ENCODE measurements around the gene COPS6.

Gene COPS6

DNA sequence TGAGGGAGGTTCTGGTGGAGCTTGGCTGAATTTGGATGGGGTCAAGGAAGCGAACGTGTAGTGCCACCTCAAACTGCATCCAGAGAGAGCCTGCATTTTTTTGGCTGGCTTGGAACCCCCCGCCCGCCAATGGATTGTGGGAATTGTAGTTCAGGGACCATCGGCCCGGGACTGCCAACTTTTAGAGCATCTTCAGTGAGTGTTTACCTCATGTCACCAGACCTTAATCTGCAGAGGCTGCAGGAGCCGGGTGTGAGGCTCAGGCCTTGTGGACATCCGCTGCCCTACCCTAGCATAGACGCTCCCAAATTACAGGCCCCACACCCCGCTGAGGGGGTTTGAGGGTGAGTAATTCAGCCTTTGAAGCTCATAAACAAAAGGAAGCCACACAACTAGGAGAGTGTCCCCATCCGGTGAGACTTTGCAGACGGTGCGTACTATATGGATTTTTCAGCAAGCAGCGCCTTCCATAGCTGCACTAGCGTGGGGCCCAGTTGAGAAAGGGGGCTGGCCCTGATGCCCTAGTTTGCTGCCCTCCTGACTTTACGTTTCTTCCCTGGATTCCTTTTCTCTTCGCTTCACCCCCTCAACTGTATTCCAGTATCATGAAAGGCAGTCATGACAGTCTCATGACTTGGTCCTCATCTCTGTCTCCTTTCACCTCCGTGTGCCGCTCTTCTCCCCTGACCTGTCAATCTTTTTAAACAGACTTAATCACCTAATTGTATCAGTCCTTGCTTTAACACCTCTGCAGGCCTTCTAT is 31.4 kb downstream of the COPS6 start:
- peak overlapping the region; percentile 53 for H3K27ac ChIP-seq (ENCODE audit: low read length, poor library complexity, severe bottlenecking)
- no peaks in the 10 kb centered on the region for H3K9me3 ChIP-seq (ENCODE audit: control insufficient read depth, low read length)
- peak overlapping the region; percentile 64 to 97 for H3K4me3 ChIP-seq (ENCODE audit: insufficient read depth in 1 of 2, low read depth in 1 of 2, low read length in 2 of 2)
- no peak overlapping the region for H2BK5ac ChIP-seq (ENCODE audit: low read depth, low read length, poor library complexity, severe bottlenecking)
- H3K36me3 ChIP-seq (ENCODE audit: control insufficient read depth in 1 of 2, insufficient read depth in 2 of 2, low read depth in 1 of 2, low read length in 2 of 2), result peaks cover 20 to 25% of the 10 kb centered on the region in 2 experiments
- WGBS, result 10% methylated on average over 16 of the region's 19 CpGs
- H2AK5ac ChIP-seq (ENCODE audit: low read length, severe bottlenecking), result no peak overlapping the region
- peak overlapping the region in 1 of 2 experiments; percentile 65 for H3K4ac ChIP-seq (ENCODE audit: low read depth in 1 of 2, low read length in 2 of 2)
- H4K8ac ChIP-seq (ENCODE audit: low read length), result peak overlapping the region; percentile 71
- no peak overlapping the region for H2AFZ ChIP-seq (ENCODE audit: low read depth, low read length)
- DNase-seq, result peak; percentile 84
- no peak overlapping the region for H3K14ac ChIP-seq (ENCODE audit: low read length in 2 of 2)
- H2BK120ac ChIP-seq (ENCODE audit: low read depth, low read length), result peak overlapping the region; percentile 42
- no peak overlapping the region for H3K23ac ChIP-seq (ENCODE audit: low read length in 2 of 2)
- H2BK15ac ChIP-seq (ENCODE audit: low read depth, poor library complexity, severe bottlenecking), result peak overlapping the region; percentile 78
- peaks cover 11% of the 10 kb centered on the region for H3K4me1 ChIP-seq (ENCODE audit: control insufficient read depth, insufficient read depth, low read depth, low read length)
- peak overlapping the region; percentile 94 for H3K9ac ChIP-seq (ENCODE audit: low read length)
- H2BK12ac ChIP-seq (ENCODE audit: low read length in 2 of 2), result peak overlapping the region; percentile 56 to 75
- peak overlapping the region; percentile 82 for H3K4me2 ChIP-seq (ENCODE audit: low read length, poor library complexity, severe bottlenecking)
- H3K27me3 ChIP-seq (ENCODE audit: control insufficient read depth in 1 of 2, insufficient read depth in 1 of 2, low read length in 2 of 2), result no peaks in the 10 kb centered on the region
- H3K18ac ChIP-seq (ENCODE audit: low read depth in 1 of 2, low read length in 2 of 2), result peak overlapping the region; percentile 71 to 80
- peaks cover 27% of the 10 kb centered on the region for H3K79me1 ChIP-seq (replicated peaks; ENCODE audit: low read length, poor library complexity, severe bottlenecking)
- H4K91ac ChIP-seq (ENCODE audit: low read length), result peak overlapping the region; percentile 64

DNA sequence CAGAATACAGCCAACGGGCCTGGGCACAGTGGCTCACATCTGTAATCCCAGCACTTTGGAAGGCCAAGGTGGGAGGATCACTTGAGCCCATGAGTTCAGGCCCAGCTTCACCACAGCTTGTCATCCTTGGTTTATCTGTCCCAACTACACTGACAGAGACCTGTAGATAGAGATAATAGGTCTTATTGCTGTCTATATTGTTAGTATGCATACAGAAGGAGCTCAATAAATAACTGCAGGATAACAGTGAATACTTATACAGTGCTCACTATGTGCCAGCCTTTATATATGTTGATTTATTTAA is 31.9 kb downstream of the COPS6 start:
- Histone ChIP-seq H2AFZ (ENCODE audit: low read depth, low read length) (no peak overlapping the region), H3K36me3 (ENCODE audit: control insufficient read depth in 1 of 2, insufficient read depth in 2 of 2, low read depth in 1 of 2, low read length in 2 of 2) (peaks cover 20 to 29% of the 10 kb centered on the region in 2 experiments), H3K4me2 (ENCODE audit: low read length, poor library complexity, severe bottlenecking) (peak overlapping the region; percentile 82), H2BK15ac (ENCODE audit: low read depth, poor library complexity, severe bottlenecking) (no peak overlapping the region), H4K8ac (ENCODE audit: low read length) (peak overlapping the region; percentile 71), H2BK5ac (ENCODE audit: low read depth, low read length, poor library complexity, severe bottlenecking) (no peak overlapping the region), H3K79me1 (replicated peaks; ENCODE audit: low read length, poor library complexity, severe bottlenecking) (peaks cover 31% of the 10 kb centered on the region), H3K23ac (ENCODE audit: low read length in 2 of 2) (no peak overlapping the region), H3K4me3 (ENCODE audit: insufficient read depth in 1 of 2, low read depth in 1 of 2, low read length in 2 of 2) (peak overlapping the region in 1 of 2 experiments; percentile 97), H3K14ac (ENCODE audit: low read length in 2 of 2) (no peak overlapping the region), H3K4me1 (ENCODE audit: control insufficient read depth, insufficient read depth, low read depth, low read length) (peaks cover 11% of the 10 kb centered on the region), H3K9me3 (ENCODE audit: control insufficient read depth, low read length) (no peaks in the 10 kb centered on the region), H2AK5ac (ENCODE audit: low read length, severe bottlenecking) (no peak overlapping the region), H4K91ac (ENCODE audit: low read length) (peak overlapping the region; percentile 55), H3K18ac (ENCODE audit: low read depth in 1 of 2, low read length in 2 of 2) (peak overlapping the region in 1 of 2 experiments; percentile 71), H3K27me3 (ENCODE audit: control insufficient read depth in 1 of 2, insufficient read depth in 1 of 2, low read length in 2 of 2) (no peaks in the 10 kb centered on the region), H3K27ac (ENCODE audit: low read length, poor library complexity, severe bottlenecking) (peak overlapping the region; percentile 0), H3K4ac (ENCODE audit: low read depth in 1 of 2, low read length in 2 of 2) (peak overlapping the region in 1 of 2 experiments; percentile 65), H2BK120ac (ENCODE audit: low read depth, low read length) (peak overlapping the region; percentile 42), H2BK12ac (ENCODE audit: low read length in 2 of 2) (peak overlapping the region in 1 of 2 experiments; percentile 56), H3K9ac (ENCODE audit: low read length) (peak overlapping the region; percentile 94)
- 74% methylated on average over 1 of the region's 1 CpG for WGBS
- DNase-seq, result no peak

DNA sequence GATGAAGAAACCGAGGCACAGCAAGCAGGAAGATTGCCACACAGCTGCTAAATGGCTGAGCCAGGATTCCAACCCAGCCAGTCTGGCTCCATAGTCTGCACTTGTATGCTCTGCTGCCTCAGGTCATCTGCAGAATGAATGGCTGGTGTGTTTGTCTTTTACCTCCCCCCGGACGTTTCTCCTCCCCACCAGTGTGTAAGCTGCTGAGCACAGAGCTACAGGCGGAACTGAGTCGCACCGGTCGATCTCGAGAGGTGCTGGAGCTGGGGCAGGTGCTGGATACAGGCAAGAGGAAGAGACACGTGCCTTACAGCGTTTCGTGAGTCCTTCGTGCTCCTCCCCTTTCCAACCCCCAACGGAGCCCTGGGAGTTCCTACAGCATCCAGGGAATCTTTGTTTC is 33.3 kb downstream of the COPS6 start:
- peaks cover 28% of the 10 kb centered on the region for H3K79me1 ChIP-seq (replicated peaks; ENCODE audit: low read length, poor library complexity, severe bottlenecking)
- no peak overlapping the region for H2AK5ac ChIP-seq (ENCODE audit: low read length, severe bottlenecking)
- no peak overlapping the region for H2AFZ ChIP-seq (ENCODE audit: low read depth, low read length)
- no peak overlapping the region for H2BK120ac ChIP-seq (ENCODE audit: low read depth, low read length)
- H3K4ac ChIP-seq (ENCODE audit: low read depth in 1 of 2, low read length in 2 of 2), result peak overlapping the region in 1 of 2 experiments; percentile 15
- H4K8ac ChIP-seq (ENCODE audit: low read length), result no peak overlapping the region
- H3K4me2 ChIP-seq (ENCODE audit: low read length, poor library complexity, severe bottlenecking), result no peak overlapping the region
- H3K9me3 ChIP-seq (ENCODE audit: control insufficient read depth, low read length), result no peaks in the 10 kb centered on the region
- no peak for DNase-seq
- H3K36me3 ChIP-seq (ENCODE audit: control insufficient read depth in 1 of 2, insufficient read depth in 2 of 2, low read depth in 1 of 2, low read length in 2 of 2), result peaks cover 20 to 29% of the 10 kb centered on the region in 2 experiments
- H3K27me3 ChIP-seq (ENCODE audit: control insufficient read depth in 1 of 2, insufficient read depth in 1 of 2, low read length in 2 of 2), result no peaks in the 10 kb centered on the region
- 86% methylated on average over 13 of the region's 13 CpGs for WGBS
- no peak overlapping the region for H3K23ac ChIP-seq (ENCODE audit: low read length in 2 of 2)
- H3K4me1 ChIP-seq (ENCODE audit: control insufficient read depth, insufficient read depth, low read depth, low read length), result peaks cover 15% of the 10 kb centered on the region
- no peak overlapping the region for H3K9ac ChIP-seq (ENCODE audit: low read length)
- H2BK12ac ChIP-seq (ENCODE audit: low read length in 2 of 2), result peak overlapping the region in 1 of 2 experiments; percentile 21
- H3K14ac ChIP-seq (ENCODE audit: low read length in 2 of 2), result no peak overlapping the region
- H2BK15ac ChIP-seq (ENCODE audit: low read depth, poor library complexity, severe bottlenecking), result peak overlapping the region; percentile 6
- H4K91ac ChIP-seq (ENCODE audit: low read length), result no peak overlapping the region
- H3K4me3 ChIP-seq (ENCODE audit: insufficient read depth in 1 of 2, low read depth in 1 of 2, low read length in 2 of 2), result no peak overlapping the region
- H3K27ac ChIP-seq (ENCODE audit: low read length, poor library complexity, severe bottlenecking), result no peak overlapping the region
- H3K18ac ChIP-seq (ENCODE audit: low read depth in 1 of 2, low read length in 2 of 2), result no peak overlapping the region
- H2BK5ac ChIP-seq (ENCODE audit: low read depth, low read length, poor library complexity, severe bottlenecking), result no peak overlapping the region

DNA sequence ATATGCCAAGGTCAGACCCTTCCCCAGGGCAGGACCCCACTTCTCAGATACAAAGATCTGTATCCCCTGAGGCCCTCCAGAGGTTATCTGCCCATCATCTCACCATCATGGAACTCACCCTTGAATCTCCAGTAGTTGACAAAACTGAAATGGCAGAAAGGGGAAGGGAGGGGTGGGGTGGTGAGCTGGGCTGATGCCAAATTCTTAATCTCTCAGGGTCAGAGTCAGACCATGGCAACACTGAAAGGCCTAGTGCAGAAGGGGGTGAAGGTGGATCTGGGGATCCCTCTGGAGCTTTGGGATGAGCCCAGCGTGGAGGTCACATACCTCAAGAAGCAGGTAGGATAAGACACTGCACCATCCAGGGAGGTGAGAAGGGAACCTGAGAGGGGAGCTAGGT is 33.8 kb downstream of the COPS6 start:
- no peak overlapping the region for H3K14ac ChIP-seq (ENCODE audit: low read length in 2 of 2)
- H3K79me1 ChIP-seq (replicated peaks; ENCODE audit: low read length, poor library complexity, severe bottlenecking), result peaks cover 32% of the 10 kb centered on the region
- H2BK15ac ChIP-seq (ENCODE audit: low read depth, poor library complexity, severe bottlenecking), result no peak overlapping the region
- no peak overlapping the region for H2BK12ac ChIP-seq (ENCODE audit: low read length in 2 of 2)
- no peaks in the 10 kb centered on the region for H3K27me3 ChIP-seq (ENCODE audit: control insufficient read depth in 1 of 2, insufficient read depth in 1 of 2, low read length in 2 of 2)
- DNase-seq, result no peak
- peaks cover 19% of the 10 kb centered on the region for H3K4me1 ChIP-seq (ENCODE audit: control insufficient read depth, insufficient read depth, low read depth, low read length)
- H3K9ac ChIP-seq (ENCODE audit: low read length), result no peak overlapping the region
- H3K27ac ChIP-seq (ENCODE audit: low read length, poor library complexity, severe bottlenecking), result no peak overlapping the region
- no peak overlapping the region for H2BK120ac ChIP-seq (ENCODE audit: low read depth, low read length)
- no peak overlapping the region for H3K4me2 ChIP-seq (ENCODE audit: low read length, poor library complexity, severe bottlenecking)
- H2BK5ac ChIP-seq (ENCODE audit: low read depth, low read length, poor library complexity, severe bottlenecking), result no peak overlapping the region
- 100% methylated on average over 1 of the region's 1 CpG for WGBS
- no peak overlapping the region for H4K91ac ChIP-seq (ENCODE audit: low read length)
- no peaks in the 10 kb centered on the region for H3K9me3 ChIP-seq (ENCODE audit: control insufficient read depth, low read length)
- H3K4ac ChIP-seq (ENCODE audit: low read depth in 1 of 2, low read length in 2 of 2), result no peak overlapping the region
- no peak overlapping the region for H4K8ac ChIP-seq (ENCODE audit: low read length)
- H3K18ac ChIP-seq (ENCODE audit: low read depth in 1 of 2, low read length in 2 of 2), result no peak overlapping the region
- peaks cover 20 to 29% of the 10 kb centered on the region in 2 experiments for H3K36me3 ChIP-seq (ENCODE audit: control insufficient read depth in 1 of 2, insufficient read depth in 2 of 2, low read depth in 1 of 2, low read length in 2 of 2)
- no peak overlapping the region for H2AFZ ChIP-seq (ENCODE audit: low read depth, low read length)
- no peak overlapping the region for H3K23ac ChIP-seq (ENCODE audit: low read length in 2 of 2)
- no peak overlapping the region for H3K4me3 ChIP-seq (ENCODE audit: insufficient read depth in 1 of 2, low read depth in 1 of 2, low read length in 2 of 2)
- H2AK5ac ChIP-seq (ENCODE audit: low read length, severe bottlenecking), result no peak overlapping the region
